Testis (tissue), 3 donors: ENCODE results near the gene KIF25. TPM values are rescaled to one million over a fixed set of nuclear protein-coding genes. Genes with fewer than 3 reads are reported as not detected.

Experiments used
- DNase-seq: peaks from one replicate; pipeline ENCODE4 v3.0.0-alpha.2; 2019
- H3K27ac ChIP-seq, 2 donors: fragments of 200-600 bp; sonication (generic); one replicate each; pipeline ENCODE4 v1.5.1; 2019
- H3K27me3 ChIP-seq: fragments of 200-600 bp; sonication (generic); one replicate; pipeline ENCODE4 v1.5.1; 2019
- H3K36me3 ChIP-seq: fragments of 200-600 bp; sonication (generic); one replicate; pipeline ENCODE4 v1.5.1; 2017; ENCODE audit warnings: low read depth; ENCODE audit errors: missing control alignments
- H3K4me1 ChIP-seq: fragments of 200-600 bp; sonication (generic); one replicate; pipeline ENCODE4 v1.5.1; 2019
- H3K4me3 ChIP-seq, 2 donors: fragments of 200-600 bp; sonication (generic); one replicate each; pipeline ENCODE4 v1.5.1; 2017 to 2019
- H3K9me3 ChIP-seq: fragments of 200-600 bp; sonication (generic); one replicate; pipeline ENCODE4 v1.5.1; 2017
- POLR2A ChIP-seq: fragments of 450-650 bp; IDR thresholded peaks from one replicate; pipeline ENCODE4 v1.6.1; 2017; ENCODE audit warnings: antibody characterized with exemption, mild to moderate bottlenecking, moderate library complexity
- WGBS, 2 donors: methylation state at CpG; one replicate each; pipeline ENCODE4 v1.1.5; 2018; 5-methylcytosine and 5-hydroxymethylcytosine counted together
- intact Hi-C: fragments of 100-400 bp; cut with DNase I; formaldehyde crosslinking; loops from one replicate; pipeline ENCODE4 v1.15.1; 2023; ENCODE audit warnings: low total_unique reads
- polyA plus RNA-seq: library from polyadenylated mRNA; stranded (reverse); fragments of 350-450 nt; fragmentation: Illumina TruSeq; extraction: RNeasy Lipid Tissue Mini Kit (QIAGEN cat#74804); gene quantifications from one replicate; pipeline ENCODE4 v1.2.3, GENCODE V29; 2014; ENCODE audit warnings: low read depth, low replicate concordance; ENCODE audit not compliant: insufficient read depth
- total RNA-seq, 2 donors: library from RNA; depleted of rRNA; stranded (reverse); fragments of >200 nt; gene quantifications; one replicate each; pipeline ENCODE4 v1.2.3, GENCODE V29; 2016
- TF ChIP-seq, protein P1 (sequence below), 3 experiments: fragments of 450-650 bp in 2 of 3; fragments of 200-600 bp in 1 of 3; sonication (generic) in 1 of 3; IDR thresholded peaks; one replicate each; pipeline ENCODE4 v1.5.1; 2016 to 2019; ENCODE audit warnings: antibody characterized with exemption in 3 of 3, mild to moderate bottlenecking in 2 of 3, moderate library complexity in 1 of 3

Gene KIF25
- total and polyA plus RNA-seq, 3 donors from 2014 or later, result 1.1 to 5.0 (median 1.6) TPM

DNA sequence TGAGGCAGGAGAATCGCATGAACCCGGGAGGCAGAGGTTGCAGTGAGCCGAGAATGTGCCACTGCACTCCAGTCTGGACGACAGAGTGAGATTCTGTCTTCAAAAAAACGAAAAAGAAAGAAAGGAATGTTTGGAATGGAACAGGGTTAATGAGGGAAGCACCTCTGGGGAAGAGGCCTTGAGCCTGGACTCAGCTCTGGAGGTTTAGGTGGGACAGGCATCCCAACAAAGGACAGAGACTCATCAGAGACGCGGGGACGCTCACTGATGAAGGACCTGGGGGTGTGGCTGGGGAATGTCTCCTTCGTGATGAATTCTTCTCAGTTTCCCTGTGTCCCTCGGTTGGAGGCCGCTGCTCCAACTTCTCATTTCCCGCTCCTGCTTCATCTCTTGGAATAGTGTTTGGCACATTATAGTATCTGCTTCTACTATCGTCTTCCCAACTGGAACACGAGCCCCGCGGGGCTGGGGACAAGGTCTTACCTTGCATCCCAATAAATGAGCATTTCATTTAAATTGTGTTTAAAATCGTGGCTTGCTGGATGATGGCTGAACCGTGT lies 27.6 kb downstream of the KIF25 start:
- no peaks in the 10 kb centered on the region for H3K36me3 ChIP-seq
- no peak for DNase-seq
- no peak overlapping the region for H3K4me3 ChIP-seq
- TF ChIP-seq, protein P1, sequence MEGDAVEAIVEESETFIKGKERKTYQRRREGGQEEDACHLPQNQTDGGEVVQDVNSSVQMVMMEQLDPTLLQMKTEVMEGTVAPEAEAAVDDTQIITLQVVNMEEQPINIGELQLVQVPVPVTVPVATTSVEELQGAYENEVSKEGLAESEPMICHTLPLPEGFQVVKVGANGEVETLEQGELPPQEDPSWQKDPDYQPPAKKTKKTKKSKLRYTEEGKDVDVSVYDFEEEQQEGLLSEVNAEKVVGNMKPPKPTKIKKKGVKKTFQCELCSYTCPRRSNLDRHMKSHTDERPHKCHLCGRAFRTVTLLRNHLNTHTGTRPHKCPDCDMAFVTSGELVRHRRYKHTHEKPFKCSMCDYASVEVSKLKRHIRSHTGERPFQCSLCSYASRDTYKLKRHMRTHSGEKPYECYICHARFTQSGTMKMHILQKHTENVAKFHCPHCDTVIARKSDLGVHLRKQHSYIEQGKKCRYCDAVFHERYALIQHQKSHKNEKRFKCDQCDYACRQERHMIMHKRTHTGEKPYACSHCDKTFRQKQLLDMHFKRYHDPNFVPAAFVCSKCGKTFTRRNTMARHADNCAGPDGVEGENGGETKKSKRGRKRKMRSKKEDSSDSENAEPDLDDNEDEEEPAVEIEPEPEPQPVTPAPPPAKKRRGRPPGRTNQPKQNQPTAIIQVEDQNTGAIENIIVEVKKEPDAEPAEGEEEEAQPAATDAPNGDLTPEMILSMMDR (IDR thresholded peaks at IDR 0.05), result no peak
- no peak for TF ChIP-seq POLR2A
- intact Hi-C loops, result no loop called here
- H3K27me3 ChIP-seq, result no peaks in the 10 kb centered on the region
- WGBS, 2 donors, result 53 to 64% methylated on average over 18 of the region's 18 CpGs
- no peaks in the 10 kb centered on the region for H3K9me3 ChIP-seq
- no peak overlapping the region for H3K27ac ChIP-seq
- H3K4me1 ChIP-seq, result no peaks in the 10 kb centered on the region

DNA sequence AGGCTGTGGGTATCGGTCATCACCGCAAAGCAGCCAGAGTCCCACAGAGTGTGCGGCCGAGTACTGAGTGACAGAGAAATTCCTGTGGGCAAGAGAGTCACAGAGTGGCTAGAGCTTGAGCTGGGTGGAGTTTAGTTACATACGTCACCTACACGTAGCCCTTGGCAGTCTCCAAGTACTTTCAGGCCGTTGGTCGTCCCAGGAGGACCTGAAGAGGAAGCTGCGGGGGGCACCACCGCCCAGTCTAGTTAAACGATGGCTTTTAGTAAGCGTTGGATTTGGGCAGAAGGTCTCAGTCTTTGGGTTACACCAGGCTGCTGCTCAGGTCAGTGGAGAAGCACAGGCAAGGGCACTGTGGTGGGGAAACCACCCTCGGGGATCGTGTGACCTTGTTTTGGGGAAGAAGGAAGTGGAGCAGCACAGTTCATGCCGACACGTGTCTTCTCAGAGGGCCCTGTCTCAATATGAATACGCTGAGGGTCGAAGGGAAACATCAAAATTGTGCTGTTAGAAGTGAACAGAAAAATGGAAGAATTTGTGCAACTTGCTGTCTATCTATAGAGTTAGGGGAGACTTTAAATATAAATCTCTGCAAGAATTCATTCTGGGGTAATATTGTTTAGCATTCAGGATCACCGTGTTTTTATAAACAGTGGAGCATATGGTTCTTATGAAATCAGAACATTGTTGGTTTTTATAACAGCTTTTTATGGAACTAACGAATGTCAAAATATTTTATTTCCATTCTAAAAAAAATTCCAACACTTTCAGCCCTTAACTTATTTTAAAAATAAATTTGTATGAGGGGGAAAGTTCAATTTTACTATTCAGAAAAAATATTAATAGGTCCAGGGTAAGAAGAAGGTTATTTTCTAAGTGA lies 28.6 kb downstream of the KIF25 start:
- no peak overlapping the region for H3K27ac ChIP-seq
- H3K4me1 ChIP-seq, result no peaks in the 10 kb centered on the region
- no peak overlapping the region for H3K4me3 ChIP-seq
- H3K9me3 ChIP-seq, result no peaks in the 10 kb centered on the region
- TF ChIP-seq POLR2A, result no peak
- TF ChIP-seq, protein P1 (IDR thresholded peaks at IDR 0.05), result no peak
- no peaks in the 10 kb centered on the region for H3K27me3 ChIP-seq
- no peaks in the 10 kb centered on the region for H3K36me3 ChIP-seq
- DNase-seq, result no peak
- 78 to 89% methylated on average over 20 of the region's 20 CpGs for WGBS, 2 donors
- intact Hi-C loops, result no loop called here

GRCh38 chr6:168026925-168027324 lies 29.5 kb downstream of the KIF25 start:
- no peaks in the 10 kb centered on the region for H3K9me3 ChIP-seq
- 83 to 97% methylated on average over 9 of the region's 9 CpGs for whole genome bisulfite sequencing, 2 donors
- H3K36me3 ChIP-seq, result no peaks in the 10 kb centered on the region
- DNase-seq, result no peak
- H3K4me3 ChIP-seq, result no peak overlapping the region
- intact Hi-C loops, result no loop called here
- H3K27me3 ChIP-seq, result no peaks in the 10 kb centered on the region
- no peaks in the 10 kb centered on the region for H3K4me1 ChIP-seq
- no peak for TF ChIP-seq POLR2A
- TF ChIP-seq, protein P1 (IDR thresholded peaks at IDR 0.05), result no peak
- H3K27ac ChIP-seq, result no peak overlapping the region

GRCh38 chr6:168027521-168027920 lies 30.1 kb downstream of the KIF25 start:
- Histone ChIP-seq H3K27ac (no peak overlapping the region), H3K4me1 (no peaks in the 10 kb centered on the region), H3K36me3 (no peaks in the 10 kb centered on the region), H3K4me3 (no peak overlapping the region), H3K9me3 (no peaks in the 10 kb centered on the region), H3K27me3 (no peaks in the 10 kb centered on the region)
- intact Hi-C loops, result no loop called here
- no peak for DNase-seq
- TF ChIP-seq, protein P1 (IDR thresholded peaks at IDR 0.05), result no peak
- TF ChIP-seq POLR2A, result no peak
- WGBS, 2 donors, result 85 to 91% methylated on average over 16 of the region's 16 CpGs
